Activated B cell treated with CpG ODN at 0.5 μM for 24 hours (primary cell): ENCODE data around the gene ADGRG1. TPM values are rescaled to one million over a fixed set of nuclear protein-coding genes. Genes with fewer than 3 reads are reported as not detected.

Experiments
- ATAC-seq: fragments of 200-7000 bp; cut with Tn5 transposase; one replicate; pipeline ENCODE4 v1.10.0; 2021; ENCODE audit warnings: low read depth, mild to moderate bottlenecking, moderate library complexity
- CTCF ChIA-PET: fragments of 350-600 bp; sonication (Branson Sonifier 250); formaldehyde crosslinking; loops from one replicate; lab custom pipeline; 2021; ENCODE audit warnings: antibody characterized with exemption; lab: Charles Lee
- POLR2A ChIA-PET: fragments of 350-600 bp; sonication (Branson Sonifier 250); formaldehyde crosslinking; loops from one replicate; lab custom pipeline; 2021; ENCODE audit warnings: antibody characterized with exemption; lab: Charles Lee
- DNase-seq: peaks from one replicate; pipeline ENCODE4 v3.0.0; 2022
- H3K27ac Mint-ChIP-seq: one replicate; pipeline ENCODE4 v1.8.0; 2020; ENCODE audit warnings: mixed read lengths
- H3K27me3 Mint-ChIP-seq: one replicate; pipeline ENCODE4 v1.8.0; 2021; ENCODE audit warnings: mixed read lengths
- H3K36me3 Mint-ChIP-seq: one replicate; pipeline ENCODE4 v1.8.0; 2021; ENCODE audit warnings: low read depth, mixed read lengths
- H3K4me1 Mint-ChIP-seq: one replicate; pipeline ENCODE4 v1.8.0; 2021; ENCODE audit warnings: mixed read lengths
- H3K4me3 Mint-ChIP-seq: one replicate; pipeline ENCODE4 v1.8.0; 2020; ENCODE audit warnings: mild to moderate bottlenecking, mixed read lengths
- H3K9me3 Mint-ChIP-seq: one replicate; pipeline ENCODE4 v1.8.0; 2020; ENCODE audit warnings: mixed read lengths
- CTCF ChIP-seq: fragments of 200-600 bp; IDR thresholded peaks from one replicate; pipeline ENCODE4 v1.8.0; 2022; ENCODE audit warnings: antibody characterized with exemption, mild to moderate bottlenecking
- intact Hi-C: fragments of 100-400 bp; cut with micrococcal nuclease; formaldehyde crosslinking; loops from one replicate; pipeline ENCODE4 v1.15.1; 2024
- total RNA-seq: library from RNA; stranded (reverse); gene quantifications from 2 replicates; pipeline ENCODE4 v1.2.3, GENCODE V29; 2022

Gene ADGRG1
- total RNA-seq, 1 donor from 2014 or later: 0.13 TPM

GRCh38 chr16:57600048-57600835 is 28.2 kb upstream of the ADGRG1 start:
- ATAC-seq (peak; percentile 71), DNase-seq (no peak)
- ChIA-PET CTCF (interaction anchor here (1.0 to 2.6 kb wide), 4 partner anchors 9 to 120 kb away, joined by 3 to 10 read pairs (median 4); no protein-coding TSS in a partner anchor), POLR2A (no interaction called here)
- Mint-ChIP-seq H3K9me3 (peaks cover 8% of the 10 kb centered on the region), H3K27me3 (peaks cover 14% of the 10 kb centered on the region), H3K4me1 (peaks cover 11% of the 10 kb centered on the region), H3K36me3 (peaks cover 2% of the 10 kb centered on the region), H3K27ac (no peak overlapping the region), H3K4me3 (no peak overlapping the region)
- TF ChIP-seq CTCF: no peak
- intact Hi-C loops: loop anchor here (1.0 to 2.0 kb wide), 2 partner anchors 49 to 120 kb away; no protein-coding TSS in a partner anchor

GRCh38 chr16:57600952-57601580 is 27.4 kb upstream of the ADGRG1 start:
- no peak for TF ChIP-seq CTCF
- no peak for DNase-seq
- intact Hi-C loops: loop anchor here (1.0 to 2.0 kb wide), 2 partner anchors 48 to 119 kb away; no protein-coding TSS in a partner anchor
- Mint-ChIP-seq H3K27me3 (peaks cover 14% of the 10 kb centered on the region), H3K27ac (no peak overlapping the region), H3K9me3 (peaks cover 4% of the 10 kb centered on the region), H3K4me3 (no peak overlapping the region), H3K4me1 (peaks cover 11% of the 10 kb centered on the region), H3K36me3 (peaks cover 2% of the 10 kb centered on the region)
- ATAC-seq: no peak
- ChIA-PET CTCF (interaction anchor here (1.0 to 2.6 kb wide), 4 partner anchors 9 to 119 kb away, joined by 3 to 10 read pairs (median 4); no protein-coding TSS in a partner anchor), POLR2A (interaction anchor here (0.6 kb wide), 1 partner anchor 401 kb away, joined by 3 read pairs; no protein-coding TSS in a partner anchor)

GRCh38 chr16:57601801-57602478 is 26.5 kb upstream of the ADGRG1 start:
- H3K4me3 Mint-ChIP-seq: no peak overlapping the region
- H3K27me3 Mint-ChIP-seq: peaks cover 14% of the 10 kb centered on the region
- no peak for TF ChIP-seq CTCF
- H3K9me3 Mint-ChIP-seq: peaks cover 4% of the 10 kb centered on the region
- ATAC-seq (peak; percentile 40), DNase-seq (no peak)
- ChIA-PET POLR2A (no interaction called here), CTCF (interaction anchor here (1.2 to 2.6 kb wide), 3 partner anchors 8 to 46 kb away, joined by 3 to 10 read pairs (median 5); no protein-coding TSS in a partner anchor)
- H3K27ac Mint-ChIP-seq: no peak overlapping the region
- H3K4me1 Mint-ChIP-seq: peaks cover 11% of the 10 kb centered on the region
- intact Hi-C loops: loop anchor here (2.0 kb wide), 1 partner anchor 47 kb away; no protein-coding TSS in a partner anchor
- peaks cover 2% of the 10 kb centered on the region for H3K36me3 Mint-ChIP-seq

- CTCF ChIA-PET: interaction anchor here (2.6 kb wide), 1 partner anchor 12 kb away, joined by 10 read pairs; no protein-coding TSS in a partner anchor
These were observed 25.1 kb upstream of the ADGRG1 start for GRCh38 chr16:57603115-57604024.

More at GRCh38 chr16:57603115-57604024, 25.1 kb upstream of the ADGRG1 start:
- POLR2A ChIA-PET: no interaction called here
- H3K4me1 Mint-ChIP-seq: peaks cover 11% of the 10 kb centered on the region
- peaks cover 14% of the 10 kb centered on the region for H3K27me3 Mint-ChIP-seq
- intact Hi-C loops: no loop called here
- H3K9me3 Mint-ChIP-seq: no peaks in the 10 kb centered on the region
- no peaks in the 10 kb centered on the region for H3K36me3 Mint-ChIP-seq
- H3K27ac Mint-ChIP-seq: no peak overlapping the region
- no peak for TF ChIP-seq CTCF
- H3K4me3 Mint-ChIP-seq: no peak overlapping the region
- ATAC-seq: no peak
- no peak for DNase-seq
